GM18861 (cell line): Measurements from ENCODE around the gene FAAP100.
"Not testable (repeated sequence)": the region's sequence is repeated elsewhere in the genome, so short reads cannot be mapped to it uniquely, and the experiment has no call there.

Source experiments
- ATAC-seq: cut with Tn5 transposase; IDR thresholded peaks from one replicate; pipeline ENCODE4 v1.9.1; 2021; ENCODE audit not compliant: unreplicated experiment

Gene FAAP100

DNA sequence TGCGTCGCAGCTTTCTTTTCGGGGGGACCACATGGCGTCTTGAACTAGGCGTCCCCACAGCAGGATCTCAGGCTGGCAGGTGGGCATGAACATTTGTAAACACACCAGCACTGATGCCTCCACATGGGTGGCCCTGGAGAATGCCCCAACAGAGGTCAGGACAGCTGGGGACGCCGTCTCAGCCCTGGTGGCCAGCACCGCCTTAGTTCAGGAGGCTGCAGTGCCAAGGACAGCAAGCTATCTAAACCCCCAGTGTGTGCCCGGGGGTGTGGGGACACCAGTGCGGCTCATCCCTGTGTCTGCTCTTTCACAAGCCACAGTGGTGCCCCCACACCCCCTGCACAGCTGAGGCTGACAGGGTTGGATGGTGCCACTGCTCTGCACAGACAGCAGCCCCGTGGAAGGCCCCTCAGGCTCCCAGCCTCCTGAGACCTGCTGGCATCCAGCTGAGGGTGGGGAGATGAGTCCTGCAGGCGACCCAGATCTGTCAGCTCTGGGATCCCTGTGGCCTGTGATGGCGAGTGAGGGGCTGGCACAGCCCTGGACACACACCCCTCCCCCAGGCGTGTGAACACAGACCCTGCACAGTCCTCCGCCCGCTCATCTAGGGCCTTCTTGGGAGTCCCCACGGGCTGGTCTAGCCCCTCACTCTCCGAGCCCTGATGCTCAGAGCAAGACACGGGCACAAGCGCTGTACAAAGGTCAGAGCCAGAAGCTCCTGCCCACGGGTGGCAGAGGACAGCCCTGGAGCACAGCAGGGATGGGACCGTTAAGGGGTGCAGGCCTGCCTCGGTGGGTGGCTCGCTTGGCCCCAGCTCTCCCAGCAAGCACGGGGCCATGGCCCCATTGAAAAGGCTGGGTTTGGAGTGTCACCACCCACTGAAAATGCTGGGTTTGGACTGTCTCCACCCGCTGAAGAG lies 13.2 kb downstream of the FAAP100 start:
- no peak for ATAC-seq

DNA sequence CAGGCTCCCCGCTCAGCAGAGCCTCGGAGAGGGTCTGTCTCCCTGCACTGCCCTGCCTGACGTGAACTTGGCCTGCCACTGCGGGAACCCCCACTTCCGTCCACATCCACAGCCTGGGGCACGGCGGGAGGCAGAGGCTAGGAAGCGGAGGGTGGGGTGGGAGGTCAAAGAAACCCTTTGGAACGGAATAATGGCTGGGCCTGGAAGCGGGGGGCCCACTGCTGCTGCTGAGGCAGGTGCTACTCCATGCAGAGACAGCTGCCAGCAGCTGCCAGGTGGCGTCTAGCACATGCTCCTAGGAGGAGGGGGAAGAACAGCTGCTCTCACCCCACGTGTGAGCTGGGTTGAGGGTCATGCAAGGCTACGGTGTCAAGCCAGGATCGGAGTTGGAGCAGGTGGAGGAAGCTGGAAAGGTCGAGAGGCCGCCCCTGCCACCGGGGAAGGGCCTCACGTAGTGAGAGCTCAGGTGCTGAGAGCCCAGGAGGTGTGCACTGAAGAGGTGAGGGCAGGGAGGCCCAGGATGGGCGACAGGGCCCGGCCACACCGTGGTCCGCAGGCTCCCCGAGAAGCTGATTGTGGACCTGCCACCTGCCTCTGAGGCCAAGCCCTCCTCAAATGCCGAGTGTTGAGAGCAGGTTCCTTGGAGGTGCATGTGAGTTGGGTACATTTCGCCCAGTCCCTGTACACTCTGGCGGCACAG lies 14.1 kb downstream of the FAAP100 start:
- ATAC-seq, result no peak

GRCh38 chr17:81537343-81537855 lies 14.8 kb downstream of the FAAP100 start:
- no peak for ATAC-seq

GRCh38 chr17:81536299-81537290 lies 15.6 kb downstream of the FAAP100 start:
- ATAC-seq, result no peak

DNA sequence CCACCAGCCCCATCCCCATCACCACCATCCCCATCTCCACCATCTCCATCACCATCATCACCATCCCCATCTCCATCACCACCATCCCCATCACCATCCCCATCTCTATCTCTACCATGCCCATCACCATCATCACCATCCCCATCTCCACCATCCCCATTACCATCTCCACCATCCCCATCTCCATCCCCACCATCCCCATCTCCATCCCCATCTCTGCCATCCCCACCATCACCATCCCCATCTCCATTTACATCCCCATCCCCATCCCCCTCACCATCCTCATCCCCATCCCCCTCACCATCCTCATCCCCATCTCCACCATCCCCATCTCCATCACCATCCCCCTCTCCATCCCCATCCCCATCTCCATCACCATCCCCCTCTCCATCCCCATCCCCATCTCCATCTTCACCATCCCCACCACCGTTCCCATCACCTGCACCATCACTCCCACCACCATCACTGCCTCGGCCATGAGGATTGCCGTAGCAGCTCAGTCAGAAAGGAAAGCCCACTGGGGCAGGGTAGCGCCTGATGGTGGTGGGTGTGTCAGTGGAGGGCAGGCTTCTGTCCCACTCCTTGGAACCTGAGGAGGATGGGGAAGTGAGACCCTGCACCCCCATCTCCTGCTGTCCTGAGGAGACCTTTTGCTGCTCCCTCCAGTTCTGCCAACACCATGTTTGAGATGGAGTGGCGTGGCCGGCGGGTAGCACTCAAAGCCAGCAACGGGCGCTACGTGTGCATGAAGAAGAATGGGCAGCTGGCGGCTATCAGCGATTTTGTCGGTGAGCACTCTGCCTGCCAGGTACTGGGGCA lies 16.5 kb downstream of the FAAP100 start:
- no peak for ATAC-seq

DNA sequence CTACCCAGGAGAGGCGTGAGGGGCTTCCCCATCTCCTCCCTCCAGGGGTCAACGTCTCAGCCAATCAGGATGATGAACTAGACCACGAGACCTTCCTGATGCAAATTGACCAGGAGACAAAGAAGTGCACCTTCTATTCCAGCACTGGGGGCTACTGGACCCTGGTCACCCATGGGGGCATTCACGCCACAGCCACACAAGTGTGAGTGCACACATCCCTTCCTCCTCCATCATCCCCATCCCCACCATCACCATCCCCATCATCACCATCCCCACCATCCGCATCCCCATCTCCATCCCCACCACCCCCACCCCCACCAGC lies 17.2 kb downstream of the FAAP100 start:
- no peak for ATAC-seq

DNA sequence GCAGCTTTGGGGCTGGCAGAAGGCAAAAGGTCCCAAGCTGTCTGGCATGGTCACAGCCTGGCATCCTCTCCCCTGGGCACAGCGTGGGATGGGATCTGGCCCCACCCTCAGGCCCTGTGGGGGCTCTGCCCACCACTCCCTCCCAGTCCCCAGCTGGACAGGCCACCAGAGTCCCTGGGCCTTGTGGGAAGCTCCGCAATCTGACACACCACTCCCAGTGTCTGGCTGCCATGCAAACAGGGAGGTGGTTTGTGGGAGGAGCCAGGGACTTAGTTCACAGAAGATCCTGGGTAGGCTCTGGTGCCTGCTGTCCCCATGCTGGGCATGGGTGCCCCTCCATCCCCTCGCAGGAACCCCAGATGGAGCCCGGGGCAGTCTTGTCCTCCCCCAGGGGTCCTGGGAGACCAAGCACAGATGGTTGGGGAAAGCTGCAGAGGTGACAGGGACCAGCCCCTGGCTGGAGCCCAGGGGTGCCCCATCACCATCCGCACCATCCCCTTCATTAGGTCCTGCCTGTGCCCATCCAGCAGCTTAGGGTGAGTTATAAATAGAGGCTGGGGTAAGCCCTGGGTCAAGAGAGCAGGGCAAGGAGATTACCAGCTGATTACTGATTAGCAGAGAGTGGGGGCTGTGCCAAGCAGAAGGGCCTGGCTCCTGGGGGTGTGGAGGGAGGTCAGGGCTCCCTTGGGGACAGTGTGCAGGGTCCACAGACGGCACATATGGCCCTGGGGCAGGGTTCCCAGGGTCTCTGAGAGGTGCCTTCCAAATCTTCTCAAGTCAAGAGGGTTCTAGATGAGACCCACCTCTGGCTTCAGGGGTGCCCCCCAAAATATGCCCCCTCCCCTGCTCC lies 17.8 kb downstream of the FAAP100 start:
- no peak for ATAC-seq

DNA sequence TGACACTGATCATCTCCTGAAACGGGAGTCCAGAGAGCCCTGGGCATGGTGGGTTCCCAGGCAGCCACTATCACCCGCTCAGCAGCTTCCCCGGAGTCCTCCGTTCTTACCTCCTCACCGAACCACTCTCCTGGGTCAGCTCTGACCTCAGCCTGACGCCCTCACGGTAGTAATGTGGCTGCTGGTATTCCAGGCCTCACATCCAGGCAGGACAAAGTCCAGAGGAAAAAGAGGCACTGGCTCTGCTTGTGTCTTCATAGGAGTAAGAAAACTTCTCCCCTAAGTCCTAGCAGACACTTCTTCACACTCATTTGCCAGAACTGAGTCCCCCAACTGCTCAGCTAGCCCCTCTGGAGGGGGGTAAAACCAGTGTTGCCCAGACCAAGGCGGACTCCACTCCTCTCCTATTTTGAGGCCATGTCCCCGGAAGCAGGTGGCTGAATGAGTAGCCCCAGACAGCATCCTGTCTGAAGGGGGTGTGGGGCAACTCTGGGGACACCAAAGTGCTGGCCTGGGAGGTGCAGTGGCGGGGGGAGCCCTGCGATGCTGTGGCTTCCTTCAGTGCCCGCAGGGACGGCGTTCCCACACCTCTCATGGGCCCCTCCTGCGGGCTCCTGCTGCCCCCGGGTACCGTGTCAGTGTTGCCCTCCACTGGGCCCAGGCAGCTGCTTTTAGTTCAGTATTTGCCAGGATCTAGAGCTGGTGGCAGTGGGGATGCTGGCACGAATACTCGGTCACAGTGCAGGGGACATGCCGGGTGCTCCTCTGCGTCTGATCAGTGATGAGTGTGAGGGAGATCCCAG lies 18.6 kb downstream of the FAAP100 start:
- no peak for ATAC-seq

DNA sequence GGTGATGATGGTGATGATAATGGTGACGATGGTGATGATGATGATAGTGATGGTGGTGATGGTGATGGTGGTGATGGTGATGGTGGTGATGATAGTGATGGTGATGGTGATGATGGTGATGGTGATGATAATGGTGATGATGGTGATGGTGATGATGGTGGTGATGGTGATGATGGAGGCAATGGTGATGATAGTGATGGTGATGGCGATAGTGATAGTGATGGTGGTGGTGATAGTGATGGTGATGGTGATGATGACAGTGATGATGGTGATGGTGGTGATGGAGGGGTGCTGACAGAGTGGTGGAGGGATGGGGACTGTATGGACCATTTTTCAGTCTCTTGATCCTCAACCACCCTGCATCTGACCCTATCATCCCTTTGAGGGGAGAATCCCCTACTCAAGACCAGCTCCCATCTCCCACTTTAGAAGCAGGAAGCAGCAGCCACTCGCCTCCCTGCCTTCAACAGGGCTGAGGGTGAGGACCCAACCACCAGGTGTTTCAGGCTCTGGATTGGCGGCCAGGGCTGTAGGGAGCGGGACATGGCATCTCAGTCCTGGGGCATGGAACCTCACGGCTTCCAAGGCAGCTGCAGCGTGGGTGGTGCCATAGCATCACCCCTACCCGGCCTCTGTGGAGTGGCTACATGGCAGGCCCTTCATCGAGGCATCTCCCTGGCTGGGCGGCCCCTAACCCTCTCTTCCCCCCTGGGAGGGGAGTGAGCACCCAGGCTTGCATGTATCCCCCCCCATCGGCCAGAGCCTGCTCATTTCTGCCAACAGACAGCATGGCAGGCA lies 19.5 kb downstream of the FAAP100 start:
- no peak for ATAC-seq

DNA sequence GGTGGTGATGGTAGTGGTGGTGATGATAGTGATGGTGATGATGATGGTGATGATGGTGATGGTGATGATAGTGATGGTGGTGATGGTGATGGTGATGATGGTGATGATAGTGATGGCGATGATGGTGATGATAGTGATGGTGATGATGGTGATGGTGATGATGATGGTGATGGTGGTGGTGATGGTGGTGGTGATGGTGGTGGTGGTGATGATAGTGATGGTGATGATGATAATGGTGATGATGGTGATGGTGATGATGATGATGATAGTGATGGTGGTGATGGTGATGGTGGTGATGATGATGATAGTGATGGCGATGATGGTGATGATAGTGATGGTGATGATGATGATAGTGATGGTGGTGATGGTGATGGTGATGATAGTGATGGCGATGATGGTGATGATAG lies 20.2 kb downstream of the FAAP100 start:
- ATAC-seq, result not testable (repeated sequence)

DNA sequence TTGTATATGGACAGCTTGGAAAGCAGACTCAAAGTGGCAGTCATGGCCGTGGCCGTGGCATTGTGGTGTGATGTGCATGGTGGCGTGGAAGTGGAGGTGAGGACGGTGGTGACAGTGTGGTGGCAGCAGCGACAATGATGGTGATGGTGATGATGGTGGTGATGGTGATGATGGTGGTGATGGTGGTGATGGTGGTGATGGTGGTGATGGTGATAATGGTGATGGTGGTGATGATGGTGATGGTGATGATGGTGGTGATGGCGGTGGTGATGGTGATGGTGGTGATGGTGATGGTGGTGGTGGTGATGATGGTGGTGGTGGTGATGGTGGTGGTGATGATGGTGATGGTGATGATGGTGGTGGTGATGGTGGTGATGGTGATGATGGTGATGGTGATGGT lies 21.1 kb downstream of the FAAP100 start:
- not testable (repeated sequence) for ATAC-seq

DNA sequence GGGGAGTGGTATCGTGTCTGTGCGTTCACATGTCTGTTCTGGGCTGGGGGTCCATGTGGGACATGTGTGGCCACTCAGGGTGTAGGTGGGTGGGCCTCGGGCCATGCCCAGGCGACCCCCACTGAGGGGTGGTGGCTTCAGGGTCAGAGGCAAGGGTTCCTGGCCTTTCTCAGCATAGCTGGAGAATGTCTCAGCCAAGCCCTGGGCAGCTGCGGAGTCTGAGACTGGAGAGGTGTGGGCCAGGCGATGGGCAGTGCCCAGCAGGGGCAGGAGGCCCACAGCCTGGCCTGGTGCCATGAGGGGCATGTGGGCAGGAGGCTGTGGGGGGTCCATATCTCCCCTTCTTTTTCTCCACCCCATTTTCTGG lies 22.7 kb downstream of the FAAP100 start:
- ATAC-seq, result no peak

GRCh38 chr17:81528651-81529436 lies 23.3 kb downstream of the FAAP100 start:
- ATAC-seq, result no peak

DNA sequence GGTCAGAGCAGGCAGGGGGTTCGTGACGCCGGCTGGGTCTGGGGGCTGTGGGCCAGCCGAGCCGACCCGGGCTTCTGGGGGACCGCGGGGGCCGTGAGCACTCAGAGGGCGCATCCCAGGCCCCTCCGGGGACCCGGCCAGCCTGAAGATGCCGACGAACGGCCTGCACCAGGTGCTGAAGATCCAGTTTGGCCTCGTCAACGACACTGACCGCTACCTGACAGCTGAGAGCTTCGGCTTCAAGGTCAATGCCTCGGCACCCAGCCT lies 23.8 kb downstream of the FAAP100 start:
- no peak for ATAC-seq

GRCh38 chr17:81527591-81528383 lies 24.4 kb downstream of the FAAP100 start, which contains the start of gene FSCN2:
Gene FSCN2 (plus strand): TSS chr17:81528377. CDS start chr17:81528532, 155 bp downstream.
- ATAC-seq, result no peak
